PFSK-1 (cell line): Measurements from ENCODE around the gene ARHGAP15.

Experiments
- FOXP2 ChIP-seq: optimal IDR thresholded peaks from 2 replicates; pipeline ENCODE3; 2011; ENCODE audit warnings: borderline replicate concordance, control low read depth, inconsistent platforms; ENCODE audit not compliant: insufficient read depth; ENCODE audit errors: extremely low read length, extremely low read depth
- POLR2AphosphoS5 ChIP-seq: IDR thresholded peaks from 2 replicates; pipeline ENCODE4 v1.6.1; 2012; ENCODE audit warnings: low read depth, mild to moderate bottlenecking, control low read depth, low read length, moderate library complexity
- REST ChIP-seq, 2 experiments: IDR thresholded peaks; 2 replicates each; pipeline versions ENCODE4 v1.6.1 to v1.8.0; 2011 to 2012; ENCODE audit warnings: low read depth in 2 of 2, low read length in 2 of 2, control low read depth in 1 of 2, inconsistent platforms in 1 of 2, mild to moderate bottlenecking in 1 of 2, moderate library complexity in 1 of 2; ENCODE audit not compliant: insufficient read depth in 1 of 2
- SIN3A ChIP-seq: IDR thresholded peaks from 2 replicates; pipeline ENCODE4 v1.6.1; 2012; ENCODE audit warnings: mild to moderate bottlenecking, low read length, moderate library complexity, borderline replicate concordance; ENCODE audit not compliant: insufficient read depth
- TAF1 ChIP-seq: IDR thresholded peaks from 2 replicates; pipeline ENCODE4 v1.6.1; 2012; ENCODE audit warnings: low read length, control low read depth, borderline replicate concordance; ENCODE audit not compliant: insufficient read depth

Gene ARHGAP15

GRCh38 chr2:143564419-143564818 lies 435.2 kb downstream of the ARHGAP15 start:
- TF ChIP-seq TAF1 (no peak), POLR2AphosphoS5 (no peak), SIN3A (no peak), REST (IDR thresholded peaks at IDR 0.05; ENCODE audit: insufficient read depth in 1 of 2, low read depth in 2 of 2, low read length in 2 of 2) (no peak), FOXP2 (no peak)

GRCh38 chr2:143571747-143572146 lies 442.5 kb downstream of the ARHGAP15 start:
- TF ChIP-seq POLR2AphosphoS5 (no peak), TAF1 (no peak), FOXP2 (no peak), SIN3A (no peak), REST (IDR thresholded peaks at IDR 0.05; ENCODE audit: insufficient read depth in 1 of 2, low read depth in 2 of 2, low read length in 2 of 2) (no peak)

- TF ChIP-seq POLR2AphosphoS5 (no peak), FOXP2 (no peak), SIN3A (no peak), TAF1 (no peak), REST (IDR thresholded peaks at IDR 0.05; ENCODE audit: insufficient read depth in 1 of 2, low read depth in 2 of 2, low read length in 2 of 2) (no peak)
Measured at GRCh38 chr2:143572421-143572820, 443.2 kb downstream of the ARHGAP15 start.

GRCh38 chr2:143574069-143574468 lies 444.9 kb downstream of the ARHGAP15 start:
- TF ChIP-seq FOXP2 (no peak), REST (IDR thresholded peaks at IDR 0.05; ENCODE audit: insufficient read depth in 1 of 2, low read depth in 2 of 2, low read length in 2 of 2) (no peak), SIN3A (no peak), TAF1 (no peak), POLR2AphosphoS5 (no peak)

- no peak for TF ChIP-seq FOXP2
- TF ChIP-seq REST (IDR thresholded peaks at IDR 0.05; ENCODE audit: insufficient read depth in 1 of 2, low read depth in 2 of 2, low read length in 2 of 2), result no peak
- no peak for TF ChIP-seq POLR2AphosphoS5
- TF ChIP-seq TAF1, result no peak
- TF ChIP-seq SIN3A, result no peak
Measured at GRCh38 chr2:143575340-143575739, 446.1 kb downstream of the ARHGAP15 start.
